NCI-H128 (cell line): Measurements from ENCODE around the gene ZBTB8A.

Source experiments
- DNase-seq: peaks from one replicate; lab custom pipeline; 2025; ENCODE audit not compliant: unreplicated experiment; lab: John Stamatoyannopoulos, UW

The ZBTB8A gene

GRCh38 chr1:32651461-32652073 lies 112.3 kb downstream of the ZBTB8A start:
- DNase-seq = no peak

GRCh38 chr1:32652244-32652962 lies 113.2 kb downstream of the ZBTB8A start:
- DNase-seq = no peak
